ENCODE results near the gene CASQ2.

- TF ChIP-seq CTCF (IDR thresholded peaks at IDR 0.05) (no peak), POLR2A (IDR thresholded peaks at IDR 0.05) (no peak)
Measured at GRCh38 chr1:115677182-115677555, 91.3 kb downstream of the CASQ2 start.
